Neural cell (in vitro differentiated cells): ENCODE results near the gene NOC4L.

Source experiments
- EP300 ChIP-seq: fragments of 450-650 bp; conservative IDR thresholded peaks from 2 replicates; pipeline ENCODE4 v1.6.1; 2014; ENCODE audit warnings: antibody characterized with exemption, mild to moderate bottlenecking, moderate library complexity; ENCODE audit not compliant: poor library complexity, severe bottlenecking
- EZH2 ChIP-seq: fragments of 200-600, 300-800 bp; shearing (Covaris generic), sonication (generic); IDR thresholded peaks from 2 replicates; pipeline ENCODE4 v1.6.1; 2014; ENCODE audit warnings: antibody characterized with exemption, low read length, borderline replicate concordance, mild to moderate bottlenecking; ENCODE audit not compliant: insufficient read depth, poor library complexity, severe bottlenecking
- POLR2AphosphoS5 ChIP-seq: IDR thresholded peaks from 2 replicates; pipeline ENCODE4 v1.6.1; 2012
- TAF1 ChIP-seq: IDR thresholded peaks from 2 replicates; pipeline ENCODE4 v1.6.1; 2012; ENCODE audit warnings: low read depth
- TF ChIP-seq, protein P1 (sequence below): fragments of 450-650 bp; IDR thresholded peaks from 2 replicates; pipeline ENCODE4 v1.5.1; 2014; ENCODE audit warnings: antibody characterized with exemption, mild to moderate bottlenecking, moderate library complexity; ENCODE audit not compliant: poor library complexity, severe bottlenecking
- TF ChIP-seq, protein P2 (sequence below): IDR thresholded peaks from 2 replicates; pipeline ENCODE4 v1.6.1; 2012; ENCODE audit warnings: borderline replicate concordance

DNA sequence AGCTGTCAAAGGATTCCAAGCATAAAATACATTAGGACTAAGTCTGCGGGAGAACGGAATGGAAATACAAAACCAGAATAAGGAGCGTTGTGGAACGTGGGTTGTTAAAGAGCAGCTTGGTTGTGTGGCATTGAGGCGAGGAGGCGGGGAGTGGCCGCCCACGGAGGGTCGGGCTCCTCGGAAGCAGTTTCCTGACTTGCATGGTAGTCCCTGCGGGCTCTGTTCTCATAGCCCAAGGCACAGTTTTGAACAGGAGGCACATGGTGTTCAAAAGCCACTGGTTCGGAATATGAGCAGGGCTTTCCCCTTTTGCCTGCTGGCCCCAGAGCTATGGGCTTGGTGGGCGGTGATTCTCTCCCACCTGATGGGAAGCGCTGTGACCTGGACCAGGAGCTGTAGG, 12.3 kb upstream of the NOC4L start:
- TF ChIP-seq, protein P1, sequence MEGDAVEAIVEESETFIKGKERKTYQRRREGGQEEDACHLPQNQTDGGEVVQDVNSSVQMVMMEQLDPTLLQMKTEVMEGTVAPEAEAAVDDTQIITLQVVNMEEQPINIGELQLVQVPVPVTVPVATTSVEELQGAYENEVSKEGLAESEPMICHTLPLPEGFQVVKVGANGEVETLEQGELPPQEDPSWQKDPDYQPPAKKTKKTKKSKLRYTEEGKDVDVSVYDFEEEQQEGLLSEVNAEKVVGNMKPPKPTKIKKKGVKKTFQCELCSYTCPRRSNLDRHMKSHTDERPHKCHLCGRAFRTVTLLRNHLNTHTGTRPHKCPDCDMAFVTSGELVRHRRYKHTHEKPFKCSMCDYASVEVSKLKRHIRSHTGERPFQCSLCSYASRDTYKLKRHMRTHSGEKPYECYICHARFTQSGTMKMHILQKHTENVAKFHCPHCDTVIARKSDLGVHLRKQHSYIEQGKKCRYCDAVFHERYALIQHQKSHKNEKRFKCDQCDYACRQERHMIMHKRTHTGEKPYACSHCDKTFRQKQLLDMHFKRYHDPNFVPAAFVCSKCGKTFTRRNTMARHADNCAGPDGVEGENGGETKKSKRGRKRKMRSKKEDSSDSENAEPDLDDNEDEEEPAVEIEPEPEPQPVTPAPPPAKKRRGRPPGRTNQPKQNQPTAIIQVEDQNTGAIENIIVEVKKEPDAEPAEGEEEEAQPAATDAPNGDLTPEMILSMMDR = no peak
- TF ChIP-seq POLR2AphosphoS5 (no peak), EZH2 (no peak), EP300 (no peak), TAF1 (no peak)
- TF ChIP-seq, protein P2, sequence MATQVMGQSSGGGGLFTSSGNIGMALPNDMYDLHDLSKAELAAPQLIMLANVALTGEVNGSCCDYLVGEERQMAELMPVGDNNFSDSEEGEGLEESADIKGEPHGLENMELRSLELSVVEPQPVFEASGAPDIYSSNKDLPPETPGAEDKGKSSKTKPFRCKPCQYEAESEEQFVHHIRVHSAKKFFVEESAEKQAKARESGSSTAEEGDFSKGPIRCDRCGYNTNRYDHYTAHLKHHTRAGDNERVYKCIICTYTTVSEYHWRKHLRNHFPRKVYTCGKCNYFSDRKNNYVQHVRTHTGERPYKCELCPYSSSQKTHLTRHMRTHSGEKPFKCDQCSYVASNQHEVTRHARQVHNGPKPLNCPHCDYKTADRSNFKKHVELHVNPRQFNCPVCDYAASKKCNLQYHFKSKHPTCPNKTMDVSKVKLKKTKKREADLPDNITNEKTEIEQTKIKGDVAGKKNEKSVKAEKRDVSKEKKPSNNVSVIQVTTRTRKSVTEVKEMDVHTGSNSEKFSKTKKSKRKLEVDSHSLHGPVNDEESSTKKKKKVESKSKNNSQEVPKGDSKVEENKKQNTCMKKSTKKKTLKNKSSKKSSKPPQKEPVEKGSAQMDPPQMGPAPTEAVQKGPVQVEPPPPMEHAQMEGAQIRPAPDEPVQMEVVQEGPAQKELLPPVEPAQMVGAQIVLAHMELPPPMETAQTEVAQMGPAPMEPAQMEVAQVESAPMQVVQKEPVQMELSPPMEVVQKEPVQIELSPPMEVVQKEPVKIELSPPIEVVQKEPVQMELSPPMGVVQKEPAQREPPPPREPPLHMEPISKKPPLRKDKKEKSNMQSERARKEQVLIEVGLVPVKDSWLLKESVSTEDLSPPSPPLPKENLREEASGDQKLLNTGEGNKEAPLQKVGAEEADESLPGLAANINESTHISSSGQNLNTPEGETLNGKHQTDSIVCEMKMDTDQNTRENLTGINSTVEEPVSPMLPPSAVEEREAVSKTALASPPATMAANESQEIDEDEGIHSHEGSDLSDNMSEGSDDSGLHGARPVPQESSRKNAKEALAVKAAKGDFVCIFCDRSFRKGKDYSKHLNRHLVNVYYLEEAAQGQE = no peak
